IMR-90 (cell line): ENCODE measurements around the gene PIN1. TPM values are rescaled to one million over a fixed set of nuclear protein-coding genes. Genes with fewer than 3 reads are reported as not detected.

ENCODE experiments used
- ATAC-seq: fragments of 200-7000 bp; cut with Tn5 transposase; 2 replicates; pipeline ENCODE4 v1.9.1; 2020; ENCODE audit warnings: low read depth, mild to moderate bottlenecking, moderate library complexity
- BruUV-seq: library from RNA; stranded (reverse); fragments of 400-500 nt; replicated peaks from 2 replicates; lab custom pipeline; 2021; lab: Mats Ljungman, UMichigan
- CTCF ChIA-PET: fragments of 300-600 bp; formaldehyde crosslinking; extraction: SDS; loops from one replicate; lab custom pipeline; 2021; ENCODE audit warnings: antibody characterized with exemption; lab: Yijun Ruan, JAX
- POLR2A ChIA-PET: fragments of 300-600 bp; sonication (Branson Sonifier 250); formaldehyde crosslinking; loops from one replicate; lab custom pipeline; 2022; ENCODE audit warnings: antibody characterized with exemption; ENCODE audit not compliant: unreplicated experiment; lab: Charles Lee
- DNase-seq: peaks from one replicate; pipeline ENCODE4 v3.0.0; 2013
- H2AFZ ChIP-seq: replicated peaks from 2 replicates; pipeline ENCODE3; 2013; ENCODE audit warnings: low read length, mild to moderate bottlenecking; ENCODE audit not compliant: poor library complexity
- H2AK5ac ChIP-seq: 2 replicates; pipeline ENCODE4 v1.6.1; 2013; ENCODE audit warnings: low read depth, low read length, inconsistent platforms
- H2AK9ac ChIP-seq: replicated peaks from 2 replicates; pipeline ENCODE3; 2013; ENCODE audit warnings: mild to moderate bottlenecking, low read depth, low read length, moderate library complexity; ENCODE audit not compliant: poor library complexity
- H2BK120ac ChIP-seq: 2 replicates; pipeline ENCODE4 v1.6.1; 2013; ENCODE audit warnings: low read depth, low read length, inconsistent platforms
- H2BK15ac ChIP-seq: 3 replicates; pipeline ENCODE4 v1.6.1; 2013; ENCODE audit warnings: low read depth, low read length, inconsistent platforms
- H2BK20ac ChIP-seq: 2 replicates; pipeline ENCODE4 v1.6.1; 2013; ENCODE audit warnings: low read depth, mild to moderate bottlenecking, inconsistent platforms, low read length, moderate library complexity
- H2BK5ac ChIP-seq: 2 replicates; pipeline ENCODE4 v1.6.1; 2013; ENCODE audit warnings: mild to moderate bottlenecking, low read depth, low read length, inconsistent platforms; ENCODE audit not compliant: poor library complexity, severe bottlenecking
- H3K14ac ChIP-seq: replicated peaks from 2 replicates; pipeline ENCODE4 v1.6.1; 2013; ENCODE audit warnings: low read depth, low read length, inconsistent platforms
- H3K18ac ChIP-seq: 2 replicates; pipeline ENCODE4 v1.6.1; 2013; ENCODE audit warnings: low read depth, low read length, control low read depth
- H3K23ac ChIP-seq: 2 replicates; pipeline ENCODE4 v1.6.1; 2013; ENCODE audit warnings: low read depth, low read length, inconsistent platforms
- H3K27ac ChIP-seq: 2 replicates; pipeline ENCODE4 v1.5.1; 2013; ENCODE audit warnings: mild to moderate bottlenecking, control low read depth, low read length; ENCODE audit not compliant: insufficient read depth
- H3K27me3 ChIP-seq: 2 replicates; pipeline ENCODE4 v1.6.1; 2013; ENCODE audit warnings: low read length; ENCODE audit not compliant: control insufficient read depth, insufficient read depth
- H3K36me3 ChIP-seq: 2 replicates; pipeline ENCODE4 v1.6.1; 2013; ENCODE audit warnings: low read length, mixed read lengths; ENCODE audit not compliant: control insufficient read depth, insufficient read depth
- H3K4ac ChIP-seq: 2 replicates; pipeline ENCODE4 v1.6.1; 2013; ENCODE audit warnings: low read depth, low read length, inconsistent platforms
- H3K4me1 ChIP-seq: 2 replicates; pipeline ENCODE4 v1.6.1; 2013; ENCODE audit warnings: low read length, mixed read lengths; ENCODE audit not compliant: control insufficient read depth, insufficient read depth
- H3K4me2 ChIP-seq: 2 replicates; pipeline ENCODE4 v1.6.1; 2013; ENCODE audit warnings: low read depth, mild to moderate bottlenecking, control low read depth, low read length, moderate library complexity
- H3K4me3 ChIP-seq: 2 replicates; pipeline ENCODE4 v1.5.1; 2013; ENCODE audit warnings: low read depth, mild to moderate bottlenecking, control low read depth, low read length, moderate library complexity; ENCODE audit not compliant: insufficient read depth
- H3K56ac ChIP-seq: 2 replicates; pipeline ENCODE4 v1.6.1; 2013; ENCODE audit warnings: low read length, inconsistent platforms; ENCODE audit not compliant: insufficient read depth; ENCODE audit errors: extremely low read depth
- H3K79me1 ChIP-seq, 2 experiments: 2 replicates each; pipeline ENCODE4 v1.6.1; 2013; ENCODE audit warnings: low read length in 2 of 2, inconsistent platforms in 1 of 2, low read depth in 1 of 2
- H3K9ac ChIP-seq: 2 replicates; pipeline ENCODE4 v1.6.1; 2013; ENCODE audit warnings: low read depth, low read length, control low read depth
- H3K9me1 ChIP-seq: 2 replicates; pipeline ENCODE4 v1.6.1; 2013; ENCODE audit warnings: low read length, inconsistent platforms; ENCODE audit not compliant: insufficient read depth
- H3K9me3 ChIP-seq: 2 replicates; pipeline ENCODE4 v1.6.1; 2013; ENCODE audit warnings: low read length; ENCODE audit not compliant: control insufficient read depth, insufficient read depth
- H4K20me1 ChIP-seq: 2 replicates; pipeline ENCODE4 v1.6.1; 2013; ENCODE audit warnings: low read length, inconsistent platforms; ENCODE audit not compliant: insufficient read depth
- H4K5ac ChIP-seq: 2 replicates; pipeline ENCODE4 v1.6.1; 2013; ENCODE audit warnings: mild to moderate bottlenecking, low read depth, low read length, control low read depth
- H4K8ac ChIP-seq, 2 experiments: 2 replicates each; pipeline ENCODE4 v1.6.1; 2013; ENCODE audit warnings: low read depth in 2 of 2, low read length in 2 of 2, control low read depth in 1 of 2, inconsistent platforms in 1 of 2
- H4K91ac ChIP-seq: 2 replicates; pipeline ENCODE4 v1.6.1; 2013; ENCODE audit warnings: low read depth, low read length, inconsistent platforms; ENCODE audit not compliant: insufficient read depth
- CEBPB ChIP-seq: IDR thresholded peaks from 2 replicates; pipeline ENCODE4 v1.6.1; 2012; ENCODE audit warnings: low read depth, low read length, improper control_type of control experiment
- CTCF ChIP-seq: conservative IDR thresholded peaks from 2 replicates; pipeline ENCODE4 v1.5.1; 2012; ENCODE audit warnings: mild to moderate bottlenecking, low read depth, low read length, improper control_type of control experiment
- ELK1 ChIP-seq: fragments of 150-350 bp; IDR thresholded peaks from 2 replicates; pipeline ENCODE4 v1.6.1; 2016; ENCODE audit warnings: low read depth, mild to moderate bottlenecking, low read length, moderate library complexity, borderline replicate concordance
- MAFK ChIP-seq: IDR thresholded peaks from 2 replicates; pipeline ENCODE4 v1.6.1; 2012; ENCODE audit warnings: low read depth, low read length, improper control_type of control experiment
- POLR2A ChIP-seq: IDR thresholded peaks from 2 replicates; pipeline ENCODE4 v1.6.1; 2012; ENCODE audit warnings: mild to moderate bottlenecking, low read depth, low read length
- RCOR1 ChIP-seq: IDR thresholded peaks from 2 replicates; pipeline ENCODE4 v1.6.1; 2012; ENCODE audit warnings: mild to moderate bottlenecking, low read length, improper control_type of control experiment; ENCODE audit not compliant: insufficient replicate concordance
- RFX5 ChIP-seq: IDR thresholded peaks from 2 replicates; pipeline ENCODE4 v1.8.0; 2012; ENCODE audit warnings: low read depth, mild to moderate bottlenecking, low read length, moderate library complexity
- WGBS, 2 experiments: methylation state at CpG; one replicate each; pipeline versions ENCODE4 v1.1.5 to v1.1.7; 2013; ENCODE audit warnings: missing lambda C conversion rate in 2 of 2; ENCODE audit not compliant: insufficient read length in 1 of 2; ENCODE audit errors: extremely low coverage in 2 of 2; 5-methylcytosine and 5-hydroxymethylcytosine counted together
- dilution Hi-C: fragments of 300-500 bp; cut with HindIII; formaldehyde crosslinking; loops from one replicate; pipeline ENCODE4 v1.14.3; 2018; ENCODE audit warnings: low sequenced_read_pairs; ENCODE audit not compliant: unreplicated experiment
- in situ Hi-C: fragments of 300-500 bp; cut with MboI; formaldehyde crosslinking; loops from 3 replicates; pipeline ENCODE4 v1.14.3; 2019; ENCODE audit warnings: low sequenced_read_pairs, inconsistent platforms, mixed read lengths
- intact Hi-C: fragments of 100-400 bp; cut with micrococcal nuclease; formaldehyde crosslinking; loops from 2 replicates; pipeline ENCODE4 v1.10.0; 2022
- polyA plus RNA-seq, 3 experiments: library from polyadenylated mRNA; depleted of rRNA; stranded (reverse); fragments of >200 nt; gene quantifications; 2 replicates each; pipeline ENCODE4 v1.2.3, GENCODE V29; 2012; ENCODE audit warnings: low replicate concordance in 1 of 3
- total RNA-seq: library from RNA; depleted of rRNA; stranded (reverse); fragments of >200 nt; gene quantifications from 2 replicates; pipeline ENCODE4 v1.2.3, GENCODE V29; 2012

PIN1 gene
- total and polyA plus RNA-seq, 2 of the 4 experiments (the other 2 are of a cell fraction), result 76.0 to 105 TPM

- no peak overlapping the region for H2BK20ac ChIP-seq
- 40% methylated on average over 1 of the region's 5 CpGs; no CpG with 5 or more reads in 1 of the 2 experiments for WGBS, 2 experiments
- H4K91ac ChIP-seq, result no peak overlapping the region
- dilution Hi-C loops (no loop called here), in situ Hi-C loops (no loop called here), intact Hi-C loops (no loop called here)
- no peak overlapping the region for H2AFZ ChIP-seq
- DNase-seq, result no peak
- ATAC-seq, result no peak
- H2AK5ac ChIP-seq, result no peak overlapping the region
- H3K18ac ChIP-seq, result no peak overlapping the region
- ChIA-PET POLR2A (no interaction called here), CTCF (no interaction called here)
- no peak overlapping the region for H3K27ac ChIP-seq
- H3K27me3 ChIP-seq, result no peaks in the 10 kb centered on the region
- H3K36me3 ChIP-seq, result no peaks in the 10 kb centered on the region
- BruUV-seq, result no TSS peak
- H3K14ac ChIP-seq, result no peak overlapping the region
- H3K4ac ChIP-seq, result no peak overlapping the region
- no peak overlapping the region for H4K5ac ChIP-seq
- TF ChIP-seq CTCF, result no peak
- no peak for TF ChIP-seq CEBPB
- TF ChIP-seq ELK1, result no peak
- TF ChIP-seq POLR2A, result no peak
- TF ChIP-seq MAFK, result no peak
- TF ChIP-seq RCOR1, result no peak
- TF ChIP-seq RFX5, result no peak
- no peak overlapping the region for H2BK15ac ChIP-seq
- H3K23ac ChIP-seq, result no peak overlapping the region
- no peak overlapping the region for H2AK9ac ChIP-seq
- no peaks in the 10 kb centered on the region for H3K4me1 ChIP-seq
- no peaks in the 10 kb centered on the region for H3K79me1 ChIP-seq
- H3K9me3 ChIP-seq, result peaks cover 5% of the 10 kb centered on the region; the same call in 1 of the 2 replicates
- no peaks in the 10 kb centered on the region; the same call in 1 of the 2 replicates for H4K20me1 ChIP-seq
- no peak overlapping the region for H3K9ac ChIP-seq
- H3K56ac ChIP-seq, result no peak overlapping the region
- H2BK5ac ChIP-seq, result no peak overlapping the region
- no peak overlapping the region for H3K4me3 ChIP-seq
- no peak overlapping the region for H3K4me2 ChIP-seq
- H2BK120ac ChIP-seq, result no peak overlapping the region
- H4K8ac ChIP-seq, result no peak overlapping the region
- no peaks in the 10 kb centered on the region for H3K9me1 ChIP-seq
Observed at GRCh38 chr19:9875796-9876195, 40.7 kb downstream of the PIN1 start.
